ENCODE data around the gene AFF4.

The AFF4 gene

GRCh38 chr5:132887283-132887682, 76.2 kb downstream of the AFF4 start:
- no peaks in the 10 kb centered on the region for H3K27me3 ChIP-seq
- H3K9me3 ChIP-seq: no peaks in the 10 kb centered on the region
- no peak overlapping the region for H3K27ac ChIP-seq
- no peak overlapping the region for H3K4me3 ChIP-seq (ENCODE audit: low read depth in 1 of 2, low read length in 1 of 2)
- peaks cover 88% of the 10 kb centered on the region for H3K36me3 ChIP-seq
- no peaks in the 10 kb centered on the region for H3K4me1 ChIP-seq (ENCODE audit: control insufficient read depth in 1 of 2, insufficient read depth in 1 of 2, low read depth in 1 of 2, low read length in 1 of 2)
- TF ChIP-seq, protein P1, sequence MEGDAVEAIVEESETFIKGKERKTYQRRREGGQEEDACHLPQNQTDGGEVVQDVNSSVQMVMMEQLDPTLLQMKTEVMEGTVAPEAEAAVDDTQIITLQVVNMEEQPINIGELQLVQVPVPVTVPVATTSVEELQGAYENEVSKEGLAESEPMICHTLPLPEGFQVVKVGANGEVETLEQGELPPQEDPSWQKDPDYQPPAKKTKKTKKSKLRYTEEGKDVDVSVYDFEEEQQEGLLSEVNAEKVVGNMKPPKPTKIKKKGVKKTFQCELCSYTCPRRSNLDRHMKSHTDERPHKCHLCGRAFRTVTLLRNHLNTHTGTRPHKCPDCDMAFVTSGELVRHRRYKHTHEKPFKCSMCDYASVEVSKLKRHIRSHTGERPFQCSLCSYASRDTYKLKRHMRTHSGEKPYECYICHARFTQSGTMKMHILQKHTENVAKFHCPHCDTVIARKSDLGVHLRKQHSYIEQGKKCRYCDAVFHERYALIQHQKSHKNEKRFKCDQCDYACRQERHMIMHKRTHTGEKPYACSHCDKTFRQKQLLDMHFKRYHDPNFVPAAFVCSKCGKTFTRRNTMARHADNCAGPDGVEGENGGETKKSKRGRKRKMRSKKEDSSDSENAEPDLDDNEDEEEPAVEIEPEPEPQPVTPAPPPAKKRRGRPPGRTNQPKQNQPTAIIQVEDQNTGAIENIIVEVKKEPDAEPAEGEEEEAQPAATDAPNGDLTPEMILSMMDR (IDR thresholded peaks at IDR 0.05): no peak

DNA sequence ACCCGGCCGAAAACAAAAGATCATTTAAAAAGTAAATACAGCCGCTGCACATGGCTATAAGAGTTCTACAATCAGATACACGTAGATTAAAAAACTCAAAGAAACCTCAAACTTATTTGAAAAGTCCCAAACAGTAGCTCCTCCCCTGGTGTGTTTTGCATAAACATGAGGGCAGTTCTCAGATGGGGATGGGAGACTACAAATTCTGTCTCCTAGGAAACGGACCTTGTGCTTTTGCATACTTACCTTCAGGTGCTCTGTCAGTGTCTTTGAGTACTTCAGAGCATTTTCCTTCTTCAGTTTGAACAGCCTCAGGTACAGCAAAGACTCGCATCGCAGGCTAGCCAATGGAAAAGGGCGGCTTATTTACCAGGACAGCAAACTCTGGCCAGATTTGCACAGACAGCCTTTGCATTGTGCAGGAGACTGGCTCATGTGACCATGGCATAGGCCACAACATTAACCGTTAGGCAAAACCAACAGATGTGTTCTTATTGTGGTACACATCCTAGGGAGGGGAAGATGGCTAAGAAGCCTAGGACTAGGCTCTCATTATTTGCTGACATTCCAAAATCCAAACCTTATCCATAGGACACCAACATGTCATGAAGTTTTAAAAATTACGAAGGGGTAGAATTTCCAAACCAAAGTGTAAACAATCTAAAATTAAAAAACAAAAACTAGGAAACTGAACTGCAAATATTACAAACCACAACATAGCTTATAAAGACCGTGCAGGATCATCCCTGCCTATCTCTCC, 77.2 kb downstream of the AFF4 start:
- Histone ChIP-seq H3K4me1 (ENCODE audit: control insufficient read depth in 1 of 2, insufficient read depth in 1 of 2, low read depth in 1 of 2, low read length in 1 of 2) (no peaks in the 10 kb centered on the region), H3K4me3 (ENCODE audit: low read depth in 1 of 2, low read length in 1 of 2) (no peak overlapping the region), H3K9me3 (no peaks in the 10 kb centered on the region), H3K27ac (no peak overlapping the region), H3K27me3 (no peaks in the 10 kb centered on the region), H3K36me3 (peaks cover 88% of the 10 kb centered on the region)
- TF ChIP-seq, protein P1 (IDR thresholded peaks at IDR 0.05): no peak

- Histone ChIP-seq H3K9me3 (no peaks in the 10 kb centered on the region), H3K27me3 (no peaks in the 10 kb centered on the region), H3K4me1 (ENCODE audit: control insufficient read depth in 1 of 2, insufficient read depth in 1 of 2, low read depth in 1 of 2, low read length in 1 of 2) (no peaks in the 10 kb centered on the region), H3K27ac (no peak overlapping the region), H3K4me3 (ENCODE audit: low read depth in 1 of 2, low read length in 1 of 2) (no peak overlapping the region), H3K36me3 (peaks cover 98% of the 10 kb centered on the region)
- TF ChIP-seq, protein P1 (IDR thresholded peaks at IDR 0.05): no peak
These were observed 78.9 kb downstream of the AFF4 start for GRCh38 chr5:132884548-132884947.

- Histone ChIP-seq H3K4me1 (ENCODE audit: control insufficient read depth in 1 of 2, insufficient read depth in 1 of 2, low read depth in 1 of 2, low read length in 1 of 2) (no peaks in the 10 kb centered on the region), H3K9me3 (no peaks in the 10 kb centered on the region), H3K27ac (no peak overlapping the region), H3K27me3 (no peaks in the 10 kb centered on the region), H3K36me3 (peaks cover 100% of the 10 kb centered on the region), H3K4me3 (ENCODE audit: low read depth in 1 of 2, low read length in 1 of 2) (no peak overlapping the region)
- TF ChIP-seq, protein P1 (IDR thresholded peaks at IDR 0.05): peak; percentile 40
These were observed 80.1 kb downstream of the AFF4 start for GRCh38 chr5:132883261-132883834.

DNA sequence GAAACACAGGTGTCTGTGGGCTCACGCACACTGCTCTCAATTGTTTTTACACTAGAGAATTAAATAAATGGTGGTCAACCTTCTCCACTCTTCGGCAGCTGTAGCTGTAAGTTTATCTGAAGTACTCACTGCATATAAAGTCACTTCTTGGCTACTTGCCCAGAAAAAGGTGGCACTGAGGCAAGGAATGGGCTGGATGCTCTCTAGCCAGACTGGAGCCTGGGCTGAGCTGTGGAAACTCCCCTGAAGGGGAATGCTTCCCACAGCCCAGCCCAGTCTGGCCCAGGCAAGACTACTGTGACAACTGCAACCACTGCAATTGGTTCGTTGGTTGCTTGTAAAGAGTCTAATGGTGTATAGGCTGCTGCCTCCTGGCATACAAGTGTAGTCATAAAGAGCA, 85.5 kb downstream of the AFF4 start:
- Histone ChIP-seq H3K4me3 (ENCODE audit: low read depth in 1 of 2, low read length in 1 of 2) (no peak overlapping the region), H3K27me3 (no peaks in the 10 kb centered on the region), H3K9me3 (no peaks in the 10 kb centered on the region), H3K27ac (no peak overlapping the region), H3K36me3 (peaks cover 83% of the 10 kb centered on the region), H3K4me1 (ENCODE audit: control insufficient read depth in 1 of 2, insufficient read depth in 1 of 2, low read depth in 1 of 2, low read length in 1 of 2) (no peaks in the 10 kb centered on the region)
- TF ChIP-seq, protein P1 (IDR thresholded peaks at IDR 0.05): no peak

Data from neutrophil (primary cell).